Trophoblast cell (in vitro differentiated cells and primary cell): ENCODE measurements around the gene SSNA1.

Source experiments
- DNase-seq, 2 donors: peaks; one replicate each; pipeline ENCODE4 v3.0.0-alpha.2; 2016
- H2AFZ ChIP-seq: 2 replicates; pipeline ENCODE4 v1.6.1; 2013; ENCODE audit warnings: low read length, moderate library complexity, mild to moderate bottlenecking; ENCODE audit not compliant: insufficient read depth, poor library complexity
- H2AK5ac ChIP-seq: 2 replicates; pipeline ENCODE4 v1.6.1; 2013; ENCODE audit warnings: mild to moderate bottlenecking, low read length
- H2BK120ac ChIP-seq: 2 replicates; pipeline ENCODE4 v1.6.1; 2013; ENCODE audit warnings: low read length, mild to moderate bottlenecking, moderate library complexity; ENCODE audit not compliant: insufficient read depth, poor library complexity
- H2BK12ac ChIP-seq: 2 replicates; pipeline ENCODE4 v1.6.1; 2013; ENCODE audit warnings: mild to moderate bottlenecking, low read length, moderate library complexity
- H2BK5ac ChIP-seq: 2 replicates; pipeline ENCODE4 v1.6.1; 2013; ENCODE audit warnings: low read length, low read depth, moderate library complexity, mild to moderate bottlenecking; ENCODE audit not compliant: poor library complexity
- H3K14ac ChIP-seq: 2 replicates; pipeline ENCODE4 v1.6.1; 2013; ENCODE audit warnings: mild to moderate bottlenecking, low read length
- H3K18ac ChIP-seq: 2 replicates; pipeline ENCODE4 v1.6.1; 2013; ENCODE audit warnings: mild to moderate bottlenecking, low read length
- H3K23ac ChIP-seq: 2 replicates; pipeline ENCODE4 v1.6.1; 2013; ENCODE audit warnings: low read length
- H3K27ac ChIP-seq: 2 replicates; pipeline ENCODE4 v1.5.1; 2013; ENCODE audit warnings: low read depth, mild to moderate bottlenecking, inconsistent platforms, low read length, moderate library complexity
- H3K27me3 ChIP-seq: 2 replicates; pipeline ENCODE4 v1.6.1; 2013; ENCODE audit warnings: inconsistent platforms, mild to moderate bottlenecking, low read length, moderate library complexity; ENCODE audit not compliant: insufficient read depth
- H3K36me3 ChIP-seq, 2 experiments: 1 replicate in 1 of 2; 2 replicates in 1 of 2; pipeline ENCODE4 v1.6.1; 2013; ENCODE audit warnings: low read length in 2 of 2, mild to moderate bottlenecking in 2 of 2, moderate library complexity in 1 of 2; ENCODE audit not compliant: insufficient read depth in 2 of 2, control insufficient read depth in 1 of 2
- H3K4ac ChIP-seq: 2 replicates; pipeline ENCODE4 v1.6.1; 2013; ENCODE audit warnings: low read depth, mild to moderate bottlenecking, low read length, moderate library complexity
- H3K4me1 ChIP-seq, 2 experiments: 1 replicate in 1 of 2; 2 replicates in 1 of 2; pipeline ENCODE4 v1.6.1; 2013; ENCODE audit warnings: low read length in 2 of 2, mild to moderate bottlenecking in 2 of 2, moderate library complexity in 1 of 2; ENCODE audit not compliant: insufficient read depth in 2 of 2, control insufficient read depth in 1 of 2
- H3K4me2 ChIP-seq: 2 replicates; pipeline ENCODE4 v1.6.1; 2013; ENCODE audit warnings: inconsistent platforms, mild to moderate bottlenecking, low read length, moderate library complexity
- H3K4me3 ChIP-seq: 2 replicates; pipeline ENCODE4 v1.5.1; 2013; ENCODE audit warnings: mild to moderate bottlenecking, low read depth, low read length, inconsistent platforms
- H3K79me1 ChIP-seq: one replicate; pipeline ENCODE4 v1.6.1; 2013; ENCODE audit warnings: low read length
- H3K79me2 ChIP-seq: 2 replicates; pipeline ENCODE4 v1.6.1; 2013; ENCODE audit warnings: low read length, mild to moderate bottlenecking; ENCODE audit not compliant: control insufficient read depth, insufficient read depth, poor library complexity
- H3K9ac ChIP-seq: 2 replicates; pipeline ENCODE4 v1.6.1; 2013; ENCODE audit warnings: mild to moderate bottlenecking, low read length
- H3K9me3 ChIP-seq: 2 replicates; pipeline ENCODE4 v1.6.1; 2013; ENCODE audit warnings: low read depth, mild to moderate bottlenecking, control low read depth, inconsistent platforms, low read length; ENCODE audit not compliant: insufficient read depth
- H4K12ac ChIP-seq: 2 replicates; pipeline ENCODE4 v1.6.1; 2013; ENCODE audit warnings: low read depth, mild to moderate bottlenecking, low read length, moderate library complexity
- H4K8ac ChIP-seq: 2 replicates; pipeline ENCODE4 v1.6.1; 2013; ENCODE audit warnings: low read depth, mild to moderate bottlenecking, low read length, moderate library complexity
- H4K91ac ChIP-seq: one replicate; pipeline ENCODE4 v1.6.1; 2013; ENCODE audit warnings: low read depth, mild to moderate bottlenecking, low read length, moderate library complexity
- WGBS: extraction: QIAGEN DNeasy Blood & Tissue Kit; methylation state at CpG from one replicate; pipeline ENCODE4 v1.1.7; 2013; ENCODE audit warnings: missing lambda C conversion rate; ENCODE audit not compliant: insufficient read length, insufficient coverage; ENCODE audit errors: extremely low coverage; 5-methylcytosine and 5-hydroxymethylcytosine counted together

Gene SSNA1

GRCh38 chr9:137167747-137168572 lies 20.5 kb upstream of the SSNA1 start:
- Histone ChIP-seq H3K79me2 (no peaks in the 10 kb centered on the region), H4K12ac (no peak overlapping the region), H3K14ac (no peak overlapping the region), H3K4ac (no peak overlapping the region), H3K9ac (no peak overlapping the region), H3K9me3 (peaks cover 6% of the 10 kb centered on the region), H3K4me2 (no peak overlapping the region), H3K18ac (no peak overlapping the region), H3K27me3 (peaks cover 67% of the 10 kb centered on the region), H3K79me1 (no peaks in the 10 kb centered on the region), H3K4me3 (no peak overlapping the region), H2BK12ac (no peak overlapping the region), H2AK5ac (no peak overlapping the region), H2BK120ac (no peak overlapping the region), H2BK5ac (no peak overlapping the region), H3K23ac (no peak overlapping the region), H3K4me1 (peaks cover 0 to 11% of the 10 kb centered on the region in 2 experiments), H3K27ac (no peak overlapping the region), H3K36me3 (no peaks in the 10 kb centered on the region), H4K91ac (no peak overlapping the region), H4K8ac (no peak overlapping the region), H2AFZ (no peak overlapping the region)
- no peak for DNase-seq
- WGBS: no CpG with 5 or more reads among the region's 57 CpGs

- Histone ChIP-seq H3K4me2 (peak overlapping the region; percentile 65), H2AK5ac (no peak overlapping the region), H3K79me1 (no peaks in the 10 kb centered on the region), H3K27me3 (peaks cover 62% of the 10 kb centered on the region), H4K12ac (no peak overlapping the region), H3K4ac (no peak overlapping the region), H3K36me3 (no peaks in the 10 kb centered on the region), H3K23ac (no peak overlapping the region), H4K8ac (no peak overlapping the region), H2BK5ac (no peak overlapping the region), H3K14ac (no peak overlapping the region), H2BK12ac (no peak overlapping the region), H3K79me2 (no peaks in the 10 kb centered on the region), H3K9ac (no peak overlapping the region), H2BK120ac (no peak overlapping the region), H2AFZ (no peak overlapping the region), H3K4me3 (peak overlapping the region; percentile 52), H3K4me1 (peaks cover 0 to 11% of the 10 kb centered on the region in 2 experiments), H3K27ac (no peak overlapping the region), H4K91ac (no peak overlapping the region), H3K9me3 (peaks cover 6% of the 10 kb centered on the region), H3K18ac (no peak overlapping the region)
- no CpG with 5 or more reads among the region's 36 CpGs for WGBS
- DNase-seq: no peak
Measured at GRCh38 chr9:137168573-137168903, 19.9 kb upstream of the SSNA1 start.

- no peak overlapping the region for H2AK5ac ChIP-seq
- no peak overlapping the region for H2BK120ac ChIP-seq
- peak overlapping the region; percentile 65 for H3K4me2 ChIP-seq
- H3K4me3 ChIP-seq: peak overlapping the region; percentile 52
- no peak overlapping the region for H3K4ac ChIP-seq
- H3K18ac ChIP-seq: no peak overlapping the region
- no peak overlapping the region for H3K9ac ChIP-seq
- H2BK5ac ChIP-seq: no peak overlapping the region
- no peak overlapping the region for H2AFZ ChIP-seq
- H3K14ac ChIP-seq: no peak overlapping the region
- H3K4me1 ChIP-seq: peaks cover 0 to 11% of the 10 kb centered on the region in 2 experiments
- peaks cover 6% of the 10 kb centered on the region for H3K9me3 ChIP-seq
- peak; percentile 15 to 52 for DNase-seq
- H4K12ac ChIP-seq: no peak overlapping the region
- H3K79me2 ChIP-seq: no peaks in the 10 kb centered on the region
- H3K23ac ChIP-seq: no peak overlapping the region
- H3K36me3 ChIP-seq: no peaks in the 10 kb centered on the region
- H4K8ac ChIP-seq: no peak overlapping the region
- H3K27ac ChIP-seq: no peak overlapping the region
- peaks cover 57% of the 10 kb centered on the region for H3K27me3 ChIP-seq
- H4K91ac ChIP-seq: no peak overlapping the region
- WGBS: no CpG with 5 or more reads among the region's 124 CpGs
- no peaks in the 10 kb centered on the region for H3K79me1 ChIP-seq
- no peak overlapping the region for H2BK12ac ChIP-seq
Measured at GRCh38 chr9:137168904-137169856, 19.3 kb upstream of the SSNA1 start.

- Histone ChIP-seq H3K14ac (no peak within 1 kb of the TSS), H2BK120ac (no peak within 1 kb of the TSS), H3K27me3 (peaks cover 52% of the 10 kb centered on the region), H3K79me2 (no peaks in the 10 kb centered on the region), H2BK12ac (no peak within 1 kb of the TSS), H3K27ac (no peak within 1 kb of the TSS), H2BK5ac (no peak within 1 kb of the TSS), H2AFZ (no peak within 1 kb of the TSS), H3K36me3 (no peaks in the 10 kb centered on the region), H3K4ac (no peak within 1 kb of the TSS), H3K4me3 (peak within 1 kb of the TSS; percentile 52), H3K23ac (no peak within 1 kb of the TSS), H3K4me1 (peaks cover 0 to 11% of the 10 kb centered on the region in 2 experiments), H2AK5ac (no peak within 1 kb of the TSS), H3K4me2 (peak within 1 kb of the TSS; percentile 65), H4K8ac (no peak within 1 kb of the TSS), H4K12ac (no peak within 1 kb of the TSS), H3K9me3 (peaks cover 6% of the 10 kb centered on the region), H3K79me1 (no peaks in the 10 kb centered on the region), H3K9ac (no peak within 1 kb of the TSS), H3K18ac (no peak within 1 kb of the TSS), H4K91ac (no peak within 1 kb of the TSS)
- no peak for DNase-seq
- no CpG with 5 or more reads among the region's 41 CpGs for WGBS
Measured at GRCh38 chr9:137169896-137170358, 18.5 kb upstream of the SSNA1 start, which contains the start of gene LRRC26. Gene LRRC26, minus strand, starts transcription at chr9:137170051. Its CDS starts 108 bp downstream, at chr9:137169943.
